Cardiac fibroblast (primary cell): ENCODE data around the gene RAB4B.

ENCODE experiments used
- DNase-seq, 2 donors: peaks; one replicate each; pipeline versions ENCODE4 v3.0.0 to v3.0.0-alpha.2; 2010; ENCODE audit warnings: low read depth in 2 of 2
- H3K4me3 ChIP-seq, 2 donors: replicated peaks in 1 of 2; 1 replicate in 1 of 2; 2 replicates in 1 of 2; pipeline ENCODE4 v1.5.1; 2011; ENCODE audit warnings: low read depth in 2 of 2, low read length in 2 of 2, mild to moderate bottlenecking in 2 of 2, moderate library complexity in 1 of 2
- TF ChIP-seq, protein P1 (sequence below): IDR thresholded peaks from one replicate; pipeline ENCODE4 v1.5.1; 2011; ENCODE audit warnings: low read depth, mild to moderate bottlenecking, low read length, inconsistent platforms

RAB4B gene

DNA sequence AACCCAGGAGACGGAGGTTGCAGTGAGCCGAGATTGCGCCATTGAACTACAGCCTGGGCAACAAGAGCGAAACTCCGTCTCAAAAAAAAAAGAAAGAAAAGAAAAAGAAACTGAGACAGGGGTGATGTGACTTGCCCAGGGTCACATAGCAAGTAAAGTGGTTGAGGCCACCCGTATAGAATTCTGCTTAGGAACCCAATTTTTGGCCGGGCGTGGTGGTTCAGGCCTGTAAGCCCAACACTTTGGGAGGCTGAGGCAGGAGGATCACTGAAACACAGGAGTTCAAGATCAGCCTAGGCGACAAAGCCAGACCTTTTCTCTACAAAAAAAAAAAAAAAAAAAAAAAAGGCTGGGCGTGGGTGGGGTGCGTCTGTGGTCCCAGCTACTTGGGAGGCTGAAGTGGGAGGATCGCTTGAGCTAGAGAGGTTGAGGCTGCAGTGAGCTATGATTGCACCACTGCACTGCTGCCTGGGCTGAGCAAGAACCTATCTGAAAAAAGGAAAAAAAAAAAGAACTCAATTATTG, 25.7 kb upstream of the RAB4B start:
- H3K4me3 ChIP-seq: peak overlapping the region; percentile 77 to 89
- DNase-seq: no peak
- TF ChIP-seq, protein P1, sequence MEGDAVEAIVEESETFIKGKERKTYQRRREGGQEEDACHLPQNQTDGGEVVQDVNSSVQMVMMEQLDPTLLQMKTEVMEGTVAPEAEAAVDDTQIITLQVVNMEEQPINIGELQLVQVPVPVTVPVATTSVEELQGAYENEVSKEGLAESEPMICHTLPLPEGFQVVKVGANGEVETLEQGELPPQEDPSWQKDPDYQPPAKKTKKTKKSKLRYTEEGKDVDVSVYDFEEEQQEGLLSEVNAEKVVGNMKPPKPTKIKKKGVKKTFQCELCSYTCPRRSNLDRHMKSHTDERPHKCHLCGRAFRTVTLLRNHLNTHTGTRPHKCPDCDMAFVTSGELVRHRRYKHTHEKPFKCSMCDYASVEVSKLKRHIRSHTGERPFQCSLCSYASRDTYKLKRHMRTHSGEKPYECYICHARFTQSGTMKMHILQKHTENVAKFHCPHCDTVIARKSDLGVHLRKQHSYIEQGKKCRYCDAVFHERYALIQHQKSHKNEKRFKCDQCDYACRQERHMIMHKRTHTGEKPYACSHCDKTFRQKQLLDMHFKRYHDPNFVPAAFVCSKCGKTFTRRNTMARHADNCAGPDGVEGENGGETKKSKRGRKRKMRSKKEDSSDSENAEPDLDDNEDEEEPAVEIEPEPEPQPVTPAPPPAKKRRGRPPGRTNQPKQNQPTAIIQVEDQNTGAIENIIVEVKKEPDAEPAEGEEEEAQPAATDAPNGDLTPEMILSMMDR: no peak

DNA sequence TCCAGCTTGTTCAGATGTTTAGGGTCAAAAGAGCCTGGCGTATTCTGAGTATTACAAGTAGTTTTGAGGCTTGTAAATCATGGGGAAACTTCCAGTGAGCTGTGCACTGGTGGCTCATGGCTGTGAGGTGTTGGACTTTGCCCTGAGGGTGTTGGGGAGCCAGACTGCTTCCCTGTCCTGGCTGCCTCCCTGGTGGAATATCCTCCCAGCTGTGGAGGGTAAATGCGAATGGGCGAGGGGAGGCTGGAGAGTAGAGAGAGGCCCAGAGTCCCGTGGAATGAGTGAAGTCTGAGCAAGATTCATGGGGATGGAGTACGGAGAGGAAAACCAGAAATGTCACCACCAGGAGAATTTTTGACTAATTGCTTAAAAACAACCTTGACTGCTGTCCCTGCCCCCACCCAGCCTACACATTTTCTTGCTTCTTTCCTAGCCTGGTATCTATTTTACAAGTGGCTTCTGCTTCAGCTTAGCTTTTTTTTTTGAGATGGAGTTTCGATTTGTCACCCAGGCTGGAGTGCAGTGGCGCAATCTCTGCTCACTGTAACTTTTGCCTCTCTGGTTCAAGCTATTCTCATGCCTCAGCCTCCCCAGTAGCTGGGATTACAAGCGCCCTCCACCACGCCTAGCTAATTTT, 23.3 kb upstream of the RAB4B start:
- no peak for DNase-seq
- no peak overlapping the region for H3K4me3 ChIP-seq

DNA sequence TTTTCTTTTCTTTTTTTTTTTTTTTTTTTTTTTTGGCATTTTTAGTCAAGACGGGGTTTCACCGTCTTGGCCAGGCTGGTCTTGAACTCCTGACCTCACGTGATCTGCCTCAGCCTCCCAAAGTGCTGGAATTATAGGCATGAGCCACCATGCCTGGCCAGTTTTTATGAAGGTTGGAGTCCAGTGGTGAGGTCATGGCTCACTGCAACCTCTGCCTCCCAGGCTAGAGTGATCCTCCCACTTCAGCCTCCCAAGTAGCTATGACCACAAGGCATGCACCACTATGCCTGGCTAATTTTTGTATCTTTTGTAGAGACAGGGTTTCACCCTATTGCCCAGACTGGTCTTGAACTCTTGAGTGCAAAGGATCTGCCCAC, 22.8 kb upstream of the RAB4B start:
- TF ChIP-seq, protein P1: no peak
- no peak overlapping the region for H3K4me3 ChIP-seq
- DNase-seq: no peak

More for the DNA sequence above, 23.3 kb upstream of the RAB4B start:
- TF ChIP-seq, protein P1: no peak

DNA sequence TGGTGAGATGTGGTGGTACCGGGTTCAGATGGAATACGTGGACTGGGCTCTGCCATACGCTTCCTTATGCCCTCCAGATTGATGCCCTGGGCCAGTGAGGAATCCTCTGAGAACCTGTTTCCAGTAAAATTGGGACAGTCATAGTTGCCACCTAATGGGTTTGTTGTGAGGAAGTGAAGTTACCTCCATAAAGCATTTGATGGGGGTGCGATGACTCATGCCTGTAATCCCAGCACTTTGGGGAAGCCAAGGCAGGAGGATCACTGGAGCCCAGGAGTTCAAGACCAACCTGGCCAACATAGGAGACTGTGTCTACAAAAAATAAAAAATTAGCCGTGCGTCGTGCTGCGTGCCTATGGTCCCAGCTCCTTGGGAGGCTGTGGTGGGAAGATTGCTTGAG, 22.3 kb upstream of the RAB4B start:
- TF ChIP-seq, protein P1: no peak
- no peak overlapping the region for H3K4me3 ChIP-seq
- DNase-seq: no peak

DNA sequence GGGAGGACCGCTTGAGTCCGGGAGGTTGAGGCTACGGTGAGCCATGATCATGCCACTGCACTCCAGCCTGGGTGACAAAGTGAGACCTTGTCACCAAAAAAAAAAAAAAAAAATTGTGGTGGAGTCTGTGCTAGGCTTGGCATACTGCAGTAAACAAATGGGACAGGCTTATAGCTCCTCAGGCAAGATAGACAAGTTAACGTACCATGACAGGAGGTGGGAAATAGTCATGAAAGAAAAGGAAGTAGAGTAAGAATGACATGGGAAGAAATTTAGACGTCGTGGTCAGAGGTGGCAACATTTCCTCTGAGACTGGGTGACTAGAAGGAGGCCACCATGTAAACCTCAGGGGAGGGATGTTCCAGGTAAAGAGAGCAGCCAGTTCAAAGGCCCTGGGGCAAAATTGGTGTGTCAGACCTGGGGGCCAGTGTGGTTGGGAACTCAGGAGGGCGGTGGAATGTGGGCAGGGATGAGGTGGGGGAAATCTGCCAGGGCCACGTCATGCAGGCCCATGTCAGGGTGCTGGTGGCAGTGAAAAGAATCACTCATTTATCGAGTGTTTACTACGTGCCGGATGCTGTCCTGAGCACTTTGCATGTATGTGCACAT, 21.4 kb upstream of the RAB4B start:
- no peak for DNase-seq
- TF ChIP-seq, protein P1: no peak

DNA sequence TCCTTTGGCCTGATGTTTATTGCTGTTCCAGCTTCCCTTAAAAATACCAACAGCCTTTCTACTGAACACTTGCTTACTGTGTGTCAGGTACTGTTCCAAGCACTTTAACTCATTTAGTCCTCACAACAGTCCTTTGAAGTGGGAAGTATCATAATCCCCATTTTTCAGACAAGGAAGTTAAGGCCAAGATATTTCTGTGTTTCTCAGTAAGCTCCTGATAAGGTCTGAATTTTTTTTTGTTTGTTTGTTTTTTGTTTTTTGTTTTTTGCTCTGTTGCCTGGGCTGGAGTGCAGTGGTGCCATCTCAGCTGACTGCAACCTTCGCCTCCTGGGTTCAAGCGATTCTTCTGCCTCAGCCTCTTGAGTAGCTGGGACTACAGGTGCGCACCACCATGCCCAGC, 19.6 kb upstream of the RAB4B start:
- no peak for DNase-seq
- TF ChIP-seq, protein P1: no peak
- H3K4me3 ChIP-seq: no peak overlapping the region

More for the DNA sequence above, 21.4 kb upstream of the RAB4B start:
- H3K4me3 ChIP-seq: no peak overlapping the region

DNA sequence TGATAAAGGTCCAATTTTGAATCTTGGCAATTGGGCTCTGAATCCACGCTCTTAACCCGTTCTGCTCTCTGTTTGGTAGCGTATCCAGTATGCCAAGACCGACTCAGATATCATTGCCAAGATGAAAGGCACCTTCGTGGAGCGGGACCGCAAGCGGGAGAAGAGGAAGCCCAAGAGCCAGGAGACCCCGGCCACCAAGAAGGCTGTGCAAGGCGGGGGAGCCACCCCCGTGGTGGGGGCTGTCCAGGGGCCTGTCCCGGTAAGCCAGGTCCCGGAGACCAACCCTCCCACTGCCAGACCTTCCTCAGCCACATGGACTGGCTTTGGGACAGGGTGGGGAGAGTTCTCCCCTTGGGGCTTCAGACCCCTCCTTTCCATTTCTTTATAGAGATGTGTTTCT, 18.7 kb upstream of the RAB4B start:
- TF ChIP-seq, protein P1: no peak
- no peak overlapping the region for H3K4me3 ChIP-seq
- DNase-seq: no peak
